Common myeloid progenitor, CD34-positive (primary cell): ENCODE measurements around the gene TP53TG3. TPM values are rescaled to one million over a fixed set of nuclear protein-coding genes. Genes with fewer than 3 reads are reported as not detected.
"Not testable (repeated sequence)": the region's sequence is repeated elsewhere in the genome, so short reads cannot be mapped to it uniquely, and the experiment has no call there.

Experiments used
- CTCF ChIA-PET: fragments of 350-600 bp; sonication (Branson Sonifier 250); formaldehyde crosslinking; loops from one replicate; lab custom pipeline; 2021; ENCODE audit warnings: antibody characterized with exemption; lab: Charles Lee
- POLR2A ChIA-PET: fragments of 350-600 bp; sonication (Branson Sonifier 250); formaldehyde crosslinking; loops from one replicate; lab custom pipeline; 2021; ENCODE audit warnings: antibody characterized with exemption; lab: Charles Lee
- DNase-seq, 3 donors: peaks; one replicate each; pipeline versions ENCODE4 v3.0.0 to v3.0.0-alpha.2; 2013
- H3K27ac ChIP-seq, 2 experiments: 1 replicate in 1 of 2; 2 replicates in 1 of 2; pipeline ENCODE4 v1.7.0; 2013; ENCODE audit warnings: inconsistent platforms in 2 of 2, low read length in 2 of 2, mild to moderate bottlenecking in 2 of 2, low read depth in 1 of 2, moderate library complexity in 1 of 2; ENCODE audit not compliant: severe bottlenecking in 2 of 2, insufficient read depth in 1 of 2, poor library complexity in 1 of 2
- H3K27me3 ChIP-seq, 5 experiments: replicated peaks in 2 of 5; 1 replicate in 3 of 5; 2 replicates in 2 of 5; pipeline versions ENCODE4 v1.6.1 to v1.7.0; 2013; ENCODE audit warnings: low read length in 4 of 5, mild to moderate bottlenecking in 2 of 5, moderate library complexity in 2 of 5, inconsistent platforms in 1 of 5; ENCODE audit not compliant: insufficient read depth in 5 of 5, control insufficient read depth in 4 of 5
- H3K36me3 ChIP-seq, 4 experiments: 1 replicate in 2 of 4; 2 replicates in 2 of 4; pipeline versions ENCODE4 v1.6.1 to v1.7.0; 2013; ENCODE audit warnings: low read length in 3 of 4, control low read depth in 1 of 4, mild to moderate bottlenecking in 1 of 4; ENCODE audit not compliant: control insufficient read depth in 4 of 4, insufficient read depth in 4 of 4
- H3K4me1 ChIP-seq, 4 experiments: 1 replicate in 3 of 4; 2 replicates in 1 of 4; pipeline versions ENCODE4 v1.6.1 to v1.7.1; 2013; ENCODE audit warnings: low read length in 3 of 4, mild to moderate bottlenecking in 3 of 4, control low read depth in 1 of 4, inconsistent platforms in 1 of 4, moderate library complexity in 1 of 4; ENCODE audit not compliant: control insufficient read depth in 4 of 4, insufficient read depth in 4 of 4; ENCODE audit errors: control extremely low read depth in 1 of 4
- H3K4me3 ChIP-seq, 7 experiments: 1 replicate in 4 of 7; 2 replicates in 3 of 7; pipeline versions ENCODE4 v1.5.1 to v1.7.0; 2013; ENCODE audit warnings: mild to moderate bottlenecking in 7 of 7, low read length in 6 of 7, moderate library complexity in 6 of 7, inconsistent platforms in 2 of 7, low read depth in 2 of 7, control low read depth in 1 of 7; ENCODE audit not compliant: insufficient read depth in 4 of 7, control insufficient read depth in 1 of 7; ENCODE audit errors: extremely low read depth in 1 of 7
- H3K9me3 ChIP-seq, 5 experiments: 1 replicate in 4 of 5; 2 replicates in 1 of 5; pipeline versions ENCODE4 v1.6.1 to v1.7.1; 2013; ENCODE audit warnings: low read length in 4 of 5, mild to moderate bottlenecking in 2 of 5, inconsistent platforms in 1 of 5, low read depth in 1 of 5, moderate library complexity in 1 of 5; ENCODE audit not compliant: control insufficient read depth in 4 of 5, insufficient read depth in 2 of 5; ENCODE audit errors: control extremely low read depth in 1 of 5
- WGBS: methylation state at CpG from one replicate; pipeline ENCODE4 v1.1.5; 2013; ENCODE audit not compliant: insufficient coverage; 5-methylcytosine and 5-hydroxymethylcytosine counted together
- polyA plus RNA-seq: library from polyadenylated mRNA; unstranded; fragments of 120-200 nt; gene quantifications from one replicate; pipeline ENCODE4 v1.2.1, GENCODE V29; 2013

The TP53TG3 gene, protein sequence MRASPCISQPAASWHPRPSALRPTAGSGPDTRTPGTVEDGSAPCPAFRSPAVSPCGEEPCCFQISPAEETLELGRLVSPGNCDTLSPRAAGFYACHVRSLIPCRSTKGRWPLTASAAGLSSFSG
- polyA plus RNA-seq: not detected

DNA sequence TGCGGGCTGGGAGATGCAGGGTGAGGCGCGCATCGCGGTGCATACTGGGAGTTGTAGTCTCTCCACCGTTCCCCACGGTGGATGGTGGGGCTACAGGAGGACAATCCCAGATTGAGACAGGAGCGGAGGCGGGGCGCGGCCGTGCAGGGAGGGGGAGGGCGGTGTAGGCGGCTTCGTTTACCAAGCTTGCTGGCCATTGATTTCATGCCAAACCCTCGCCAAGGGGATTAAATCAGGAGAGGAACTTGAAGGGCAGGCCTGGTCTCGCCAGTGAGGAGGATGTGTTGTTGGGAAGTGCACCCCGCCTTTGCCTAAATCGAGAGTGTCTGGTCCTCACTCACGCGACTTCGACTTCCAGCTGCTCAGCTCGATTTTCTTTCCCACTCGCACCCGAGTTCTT, at the start of gene TP53TG3:
TP53TG3 (minus strand) TSS at position 101 of the 400 bp plus-strand sequence; CDS start at position 33, 68 bp downstream.
- H3K27ac ChIP-seq, H3K36me3 ChIP-seq, H3K4me1 ChIP-seq, H3K4me3 ChIP-seq, DNase-seq, POLR2A ChIA-PET, CTCF ChIA-PET, H3K27me3 ChIP-seq, H3K9me3 ChIP-seq: not testable (repeated sequence)
- no CpG with 5 or more reads among the region's 25 CpGs for WGBS

DNA sequence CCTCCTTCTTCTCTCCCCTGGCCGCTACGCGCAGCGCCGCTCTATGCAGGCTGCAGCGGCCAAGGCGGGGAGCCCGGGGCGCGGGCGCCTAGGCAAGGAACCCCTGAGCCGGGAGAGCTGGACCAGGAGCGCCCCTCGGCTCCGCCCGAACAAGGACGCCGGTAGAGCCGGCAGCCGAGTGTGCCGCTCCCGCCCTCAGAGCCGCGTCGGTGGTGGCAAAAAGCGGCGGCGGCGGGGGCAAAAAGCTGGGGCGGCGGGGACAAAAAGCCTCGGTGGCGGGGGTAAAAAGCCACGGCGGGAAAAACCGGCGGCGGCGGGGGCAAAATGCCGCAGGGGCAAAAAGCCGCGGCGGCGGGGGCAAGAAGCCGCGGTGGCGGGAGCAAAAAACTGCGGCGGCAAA, 25.1 kb downstream of the TP53TG3 start:
- DNase-seq, H3K27ac ChIP-seq, POLR2A ChIA-PET, H3K4me1 ChIP-seq, H3K9me3 ChIP-seq, H3K36me3 ChIP-seq, H3K4me3 ChIP-seq, H3K27me3 ChIP-seq, CTCF ChIA-PET: not testable (repeated sequence)
- WGBS: 49% methylated on average over 10 of the region's 49 CpGs

DNA sequence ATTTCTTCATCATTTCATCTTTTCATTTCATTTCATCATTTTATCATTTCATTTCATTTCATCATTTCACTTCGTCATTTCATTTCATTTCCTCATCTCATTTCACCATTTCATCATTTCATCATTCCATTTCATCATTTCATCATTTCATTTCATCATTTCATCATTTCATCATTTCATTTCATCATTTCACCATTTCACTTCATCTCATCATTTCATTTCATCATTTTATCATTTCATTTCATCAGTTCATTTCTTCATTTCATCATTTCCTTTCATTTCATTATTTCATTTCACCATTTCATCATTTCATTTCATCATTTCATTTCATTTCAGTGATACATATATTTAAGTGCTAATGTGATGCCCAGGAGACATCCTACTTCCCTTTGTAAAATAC, 28.4 kb downstream of the TP53TG3 start:
- POLR2A ChIA-PET, H3K4me1 ChIP-seq, DNase-seq, H3K36me3 ChIP-seq, H3K27me3 ChIP-seq, H3K9me3 ChIP-seq, CTCF ChIA-PET, H3K27ac ChIP-seq, H3K4me3 ChIP-seq: not testable (repeated sequence)
- no CpG with 5 or more reads among the region's 1 CpG for WGBS

DNA sequence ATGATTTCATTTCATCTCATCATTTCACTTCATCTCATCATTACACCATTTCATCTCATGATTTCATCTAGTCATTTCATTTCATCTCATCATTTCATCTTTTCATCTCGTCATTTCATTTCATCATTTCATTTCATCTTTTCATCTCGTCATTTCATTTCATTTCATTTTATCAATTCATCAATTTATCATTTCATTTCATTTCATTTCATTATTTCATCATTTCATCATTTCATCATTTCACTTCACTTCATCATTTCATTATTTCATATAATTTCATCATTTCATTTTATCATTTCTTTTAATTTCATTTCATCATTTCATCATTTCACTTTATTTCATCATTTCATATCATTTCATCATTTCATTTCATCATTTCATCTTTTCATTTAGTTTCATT, 29.2 kb downstream of the TP53TG3 start:
- DNase-seq, H3K36me3 ChIP-seq, H3K9me3 ChIP-seq, H3K27me3 ChIP-seq, CTCF ChIA-PET, H3K27ac ChIP-seq, POLR2A ChIA-PET, H3K4me1 ChIP-seq, H3K4me3 ChIP-seq: not testable (repeated sequence)
- WGBS: no CpG with 5 or more reads among the region's 2 CpGs

DNA sequence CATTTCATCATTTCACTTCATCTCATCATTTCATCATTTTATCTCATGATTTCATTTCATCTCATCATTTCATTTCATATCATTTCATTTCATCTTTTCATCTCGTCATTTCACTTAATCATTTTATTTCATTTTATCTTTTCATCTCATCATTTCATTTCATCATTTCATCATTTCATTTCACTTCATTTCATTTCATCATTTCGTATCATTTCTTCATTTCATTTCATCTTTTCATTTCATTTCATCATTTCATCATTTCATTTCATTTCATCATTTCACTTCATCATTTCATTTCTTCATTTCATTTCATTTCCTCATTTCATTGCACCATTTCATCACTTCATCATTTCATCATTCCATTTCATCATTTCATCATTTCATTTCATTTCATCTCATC, 29.8 kb downstream of the TP53TG3 start:
- POLR2A ChIA-PET, DNase-seq, CTCF ChIA-PET, H3K4me3 ChIP-seq, H3K27ac ChIP-seq, H3K4me1 ChIP-seq, H3K27me3 ChIP-seq, H3K36me3 ChIP-seq, H3K9me3 ChIP-seq: not testable (repeated sequence)
- no CpG with 5 or more reads among the region's 2 CpGs for WGBS

DNA sequence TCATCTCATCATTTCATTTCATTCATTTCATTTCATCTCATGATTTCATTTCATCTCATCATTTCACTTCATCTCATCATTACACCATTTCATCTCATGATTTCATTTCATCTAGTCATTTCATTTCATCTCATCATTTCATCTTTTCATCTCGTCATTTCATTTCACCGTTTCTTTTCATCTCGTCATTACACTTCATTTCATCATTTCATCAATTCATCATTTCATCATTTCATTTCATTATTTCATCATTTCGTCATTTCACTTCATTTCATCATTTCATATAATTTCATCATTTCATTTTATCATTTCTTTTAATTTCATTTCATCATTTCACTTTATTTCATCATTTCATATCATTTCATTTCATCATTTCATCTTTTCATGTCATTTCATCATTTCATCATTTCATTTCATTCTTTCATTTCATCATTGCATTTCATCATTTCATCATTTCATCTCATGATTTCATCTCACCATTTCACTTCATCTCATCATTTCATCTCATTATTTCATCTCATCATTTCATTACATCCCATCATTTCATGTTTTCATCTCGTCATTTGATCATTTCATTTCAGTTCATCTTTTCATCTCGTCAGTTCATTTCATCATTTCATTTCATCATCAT, 30.6 kb downstream of the TP53TG3 start:
- peak in 1 of 3 donors; percentile 8 for DNase-seq
- H3K4me3 ChIP-seq, H3K4me1 ChIP-seq, H3K27ac ChIP-seq, H3K36me3 ChIP-seq, CTCF ChIA-PET, POLR2A ChIA-PET, H3K9me3 ChIP-seq, H3K27me3 ChIP-seq: not testable (repeated sequence)
- WGBS: 62% methylated on average over 3 of the region's 6 CpGs

DNA sequence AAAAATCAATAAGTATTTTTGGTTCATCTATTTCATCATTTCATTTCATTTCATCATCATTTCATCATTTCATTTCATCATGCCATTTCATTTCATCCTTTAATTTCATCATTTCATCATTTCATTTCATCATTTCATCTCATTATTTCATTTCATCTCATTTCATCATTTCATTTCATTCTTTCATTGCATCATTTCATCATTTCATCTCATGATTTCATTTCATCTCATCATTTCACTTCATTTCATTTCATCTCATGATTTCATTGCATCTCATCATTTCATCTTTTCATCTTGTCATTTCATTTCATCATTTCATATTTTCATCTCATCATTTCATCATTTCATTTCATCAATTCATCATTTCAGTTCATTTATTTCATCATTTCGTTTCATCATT, 31.2 kb downstream of the TP53TG3 start:
- H3K27ac ChIP-seq, CTCF ChIA-PET, H3K27me3 ChIP-seq, POLR2A ChIA-PET, H3K9me3 ChIP-seq, H3K36me3 ChIP-seq, H3K4me3 ChIP-seq, H3K4me1 ChIP-seq: not testable (repeated sequence)
- WGBS: no CpG with 5 or more reads among the region's 1 CpG
- DNase-seq: peak in 1 of 3 donors; percentile 0
